AG08396 (cell line): ENCODE results near the gene ADSL.

ENCODE experiments used
- DNase-seq: peaks from one replicate; pipeline ENCODE4 v3.0.0; 2012; ENCODE audit warnings: low spot score, mixed read lengths

ADSL gene

GRCh38 chr22:40405178-40406062 lies 59.1 kb downstream of the ADSL start:
- no peak for DNase-seq

GRCh38 chr22:40406063-40406890 lies 60.0 kb downstream of the ADSL start:
- DNase-seq: no peak

- no peak for DNase-seq
Observed at GRCh38 chr22:40407021-40407761, 60.9 kb downstream of the ADSL start.

GRCh38 chr22:40407831-40408717 lies 61.8 kb downstream of the ADSL start:
- no peak for DNase-seq

- no peak for DNase-seq
Observed at GRCh38 chr22:40408718-40409612, 62.7 kb downstream of the ADSL start.

GRCh38 chr22:40409613-40410113 lies 63.4 kb downstream of the ADSL start:
- DNase-seq: no peak

- DNase-seq: peak; percentile 53
Observed at GRCh38 chr22:40410272-40410671, 64.0 kb downstream of the ADSL start.

GRCh38 chr22:40410731-40411505 lies 64.6 kb downstream of the ADSL start:
- DNase-seq: no peak

GRCh38 chr22:40411506-40411861 lies 65.2 kb downstream of the ADSL start:
- no peak for DNase-seq

- no peak for DNase-seq
Observed at GRCh38 chr22:40412441-40412840, 66.1 kb downstream of the ADSL start.

- DNase-seq: no peak
Observed at GRCh38 chr22:40413873-40414272, 67.6 kb downstream of the ADSL start.

- no peak for DNase-seq
Observed at GRCh38 chr22:40414311-40414710, 68.0 kb downstream of the ADSL start.

- no peak for DNase-seq
Observed at GRCh38 chr22:40414838-40415505, 68.7 kb downstream of the ADSL start.

- DNase-seq: no peak
Observed at GRCh38 chr22:40415531-40416266, 69.4 kb downstream of the ADSL start.

GRCh38 chr22:40416267-40416570 lies 69.9 kb downstream of the ADSL start:
- DNase-seq: no peak

- DNase-seq: no peak
Observed at GRCh38 chr22:40416636-40417035, 70.3 kb downstream of the ADSL start.

- no peak for DNase-seq
Observed at GRCh38 chr22:40417041-40417440, 70.7 kb downstream of the ADSL start.

GRCh38 chr22:40417881-40418280 lies 71.6 kb downstream of the ADSL start:
- DNase-seq: no peak
